GM18858 (cell line): ENCODE data around the gene SUMO4.

ENCODE experiments used
- ATAC-seq: cut with Tn5 transposase; IDR thresholded peaks from one replicate; pipeline ENCODE4 v1.9.1; 2021; ENCODE audit not compliant: unreplicated experiment

The SUMO4 gene

GRCh38 chr6:149389509-149390297, 10.4 kb upstream of the SUMO4 start:
- no peak for ATAC-seq

- ATAC-seq, result no peak
Observed at GRCh38 chr6:149392093-149392492, 8.0 kb upstream of the SUMO4 start.

- no peak for ATAC-seq
Observed at GRCh38 chr6:149392535-149392934, 7.5 kb upstream of the SUMO4 start.

- ATAC-seq, result no peak
Observed at GRCh38 chr6:149393002-149393679, 6.9 kb upstream of the SUMO4 start.

GRCh38 chr6:149395185-149395584, 4.9 kb upstream of the SUMO4 start:
- ATAC-seq, result no peak

GRCh38 chr6:149397384-149397783, 2.7 kb upstream of the SUMO4 start:
- ATAC-seq, result no peak

- no peak for ATAC-seq
Observed at GRCh38 chr6:149403534-149403933, 3.5 kb downstream of the SUMO4 start.

GRCh38 chr6:149405823-149406765, 6.0 kb downstream of the SUMO4 start:
- ATAC-seq, result no peak

GRCh38 chr6:149409617-149410016, 9.6 kb downstream of the SUMO4 start:
- no peak for ATAC-seq

- ATAC-seq, result no peak
Observed at GRCh38 chr6:149410557-149410956, 10.5 kb downstream of the SUMO4 start.

- ATAC-seq, result no peak
Observed at GRCh38 chr6:149414009-149414408, 13.9 kb downstream of the SUMO4 start.

GRCh38 chr6:149414821-149415220, 14.8 kb downstream of the SUMO4 start:
- no peak for ATAC-seq

GRCh38 chr6:149419696-149420404, 19.8 kb downstream of the SUMO4 start:
- ATAC-seq, result no peak

- ATAC-seq, result no peak
Observed at GRCh38 chr6:149421132-149421531, 21.1 kb downstream of the SUMO4 start.

GRCh38 chr6:149422581-149422980, 22.5 kb downstream of the SUMO4 start:
- no peak for ATAC-seq

- ATAC-seq, result no peak
Observed at GRCh38 chr6:149423964-149424440, 23.9 kb downstream of the SUMO4 start.

GRCh38 chr6:149425224-149425623, 25.2 kb downstream of the SUMO4 start:
- ATAC-seq, result no peak

GRCh38 chr6:149425754-149426153, 25.7 kb downstream of the SUMO4 start:
- no peak for ATAC-seq

GRCh38 chr6:149428606-149429005, 28.5 kb downstream of the SUMO4 start:
- ATAC-seq, result no peak
